Measurements from ENCODE around the gene ARHGEF19. TPM values are rescaled to one million over a fixed set of nuclear protein-coding genes. Genes with fewer than 3 reads are reported as not detected.

Gene ARHGEF19
- total and polyA plus RNA-seq, 2 of the 13 experiments (the other 11 are each of a cell fraction or from before 2014, with no cell fraction given), result 1.7 to 1.8 TPM

DNA sequence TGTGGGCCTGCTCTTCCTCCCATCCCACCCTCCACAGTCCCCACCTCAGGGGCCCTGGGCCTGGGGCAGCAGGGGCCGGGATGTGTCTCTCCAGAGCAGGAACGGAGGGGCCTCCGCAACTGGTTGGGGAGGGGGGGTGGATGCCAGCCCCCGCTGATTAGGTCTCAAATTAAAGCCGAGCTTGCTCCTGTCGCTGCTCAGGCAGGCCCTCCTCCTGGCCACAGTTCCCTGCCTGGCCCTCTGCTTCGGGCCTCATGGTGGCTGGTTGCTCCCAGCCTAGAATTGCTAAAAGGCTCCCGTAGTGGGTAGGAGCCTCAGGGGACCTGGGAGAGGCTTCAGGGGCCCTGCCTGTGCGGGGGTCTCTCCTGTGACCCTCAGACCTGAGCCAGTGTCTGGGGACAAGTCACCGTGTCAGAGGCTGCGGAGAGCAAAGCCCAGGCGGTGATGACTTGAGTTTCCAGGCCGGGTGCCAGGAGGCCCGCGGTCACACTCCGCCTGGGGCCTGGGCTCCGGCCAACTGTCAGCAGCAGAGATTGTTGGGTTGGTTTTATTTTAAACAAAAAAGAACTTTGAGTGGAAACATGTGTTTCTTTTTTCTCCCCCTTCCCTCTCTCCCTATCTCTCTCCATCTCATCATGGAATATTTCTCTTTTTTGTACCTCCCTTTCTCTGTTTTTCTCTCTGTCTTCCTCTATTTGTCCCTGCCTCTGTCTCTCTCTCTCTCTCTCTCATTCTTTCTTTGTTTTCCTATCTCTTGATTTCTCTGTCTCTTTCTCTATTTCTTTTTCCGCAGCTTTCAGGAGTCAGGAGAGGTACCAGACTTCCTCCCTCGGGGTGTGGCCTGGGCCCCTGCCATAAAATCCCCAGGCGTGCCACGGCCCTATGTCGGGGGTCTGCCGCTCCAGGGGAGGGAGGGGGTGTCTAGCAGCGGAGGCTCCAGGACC is 36.6 kb downstream of the ARHGEF19 start (continued):
- TF ChIP-seq, protein P1, sequence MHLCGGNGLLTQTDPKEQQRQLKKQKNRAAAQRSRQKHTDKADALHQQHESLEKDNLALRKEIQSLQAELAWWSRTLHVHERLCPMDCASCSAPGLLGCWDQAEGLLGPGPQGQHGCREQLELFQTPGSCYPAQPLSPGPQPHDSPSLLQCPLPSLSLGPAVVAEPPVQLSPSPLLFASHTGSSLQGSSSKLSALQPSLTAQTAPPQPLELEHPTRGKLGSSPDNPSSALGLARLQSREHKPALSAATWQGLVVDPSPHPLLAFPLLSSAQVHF (CRISPR knock-in tag; IDR thresholded peaks at IDR 0.05), result no peak
- TF ChIP-seq ELF1 (CRISPR knock-in tag; IDR thresholded peaks at IDR 0.05), result 0 out of 2 replicates have a peak, but pooled peaks have one; percentile 25
- no peak for TF ChIP-seq RARG (CRISPR knock-in tag; IDR thresholded peaks at IDR 0.05; ENCODE audit: low read depth)
- TF ChIP-seq CCDC6 (CRISPR knock-in tag; IDR thresholded peaks at IDR 0.05), result no peak
- no peak for TF ChIP-seq THAP11 (CRISPR knock-in tag; IDR thresholded peaks at IDR 0.05)
- no peak for TF ChIP-seq CBX2 (IDR thresholded peaks at IDR 0.05; ENCODE audit: low read depth, low read length)
- TF ChIP-seq CBX2 (CRISPR knock-in tag; IDR thresholded peaks at IDR 0.05; ENCODE audit: low read depth), result no peak
- TF ChIP-seq RFX1 (IDR thresholded peaks at IDR 0.05), result no peak
- no peak for TF ChIP-seq ZBTB21 (CRISPR knock-in tag; IDR thresholded peaks at IDR 0.05)
- no peak for TF ChIP-seq ZNF382 (CRISPR knock-in tag; IDR thresholded peaks at IDR 0.05; ENCODE audit: borderline replicate concordance)
- peak; percentile 36; the same call in 1 of the 2 replicates for TF ChIP-seq ZSCAN22 (CRISPR knock-in tag; IDR thresholded peaks at IDR 0.05)
- TF ChIP-seq, protein P2, sequence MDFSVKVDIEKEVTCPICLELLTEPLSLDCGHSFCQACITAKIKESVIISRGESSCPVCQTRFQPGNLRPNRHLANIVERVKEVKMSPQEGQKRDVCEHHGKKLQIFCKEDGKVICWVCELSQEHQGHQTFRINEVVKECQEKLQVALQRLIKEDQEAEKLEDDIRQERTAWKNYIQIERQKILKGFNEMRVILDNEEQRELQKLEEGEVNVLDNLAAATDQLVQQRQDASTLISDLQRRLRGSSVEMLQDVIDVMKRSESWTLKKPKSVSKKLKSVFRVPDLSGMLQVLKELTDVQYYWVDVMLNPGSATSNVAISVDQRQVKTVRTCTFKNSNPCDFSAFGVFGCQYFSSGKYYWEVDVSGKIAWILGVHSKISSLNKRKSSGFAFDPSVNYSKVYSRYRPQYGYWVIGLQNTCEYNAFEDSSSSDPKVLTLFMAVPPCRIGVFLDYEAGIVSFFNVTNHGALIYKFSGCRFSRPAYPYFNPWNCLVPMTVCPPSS (IDR thresholded peaks at IDR 0.05), result no peak
- TF ChIP-seq, protein P3, sequence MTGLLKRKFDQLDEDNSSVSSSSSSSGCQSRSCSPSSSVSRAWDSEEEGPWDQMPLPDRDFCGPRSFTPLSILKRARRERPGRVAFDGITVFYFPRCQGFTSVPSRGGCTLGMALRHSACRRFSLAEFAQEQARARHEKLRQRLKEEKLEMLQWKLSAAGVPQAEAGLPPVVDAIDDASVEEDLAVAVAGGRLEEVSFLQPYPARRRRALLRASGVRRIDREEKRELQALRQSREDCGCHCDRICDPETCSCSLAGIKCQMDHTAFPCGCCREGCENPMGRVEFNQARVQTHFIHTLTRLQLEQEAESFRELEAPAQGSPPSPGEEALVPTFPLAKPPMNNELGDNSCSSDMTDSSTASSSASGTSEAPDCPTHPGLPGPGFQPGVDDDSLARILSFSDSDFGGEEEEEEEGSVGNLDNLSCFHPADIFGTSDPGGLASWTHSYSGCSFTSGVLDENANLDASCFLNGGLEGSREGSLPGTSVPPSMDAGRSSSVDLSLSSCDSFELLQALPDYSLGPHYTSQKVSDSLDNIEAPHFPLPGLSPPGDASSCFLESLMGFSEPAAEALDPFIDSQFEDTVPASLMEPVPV (CRISPR knock-in tag; IDR thresholded peaks at IDR 0.05), result no peak
- TF ChIP-seq RELA (CRISPR knock-in tag; IDR thresholded peaks at IDR 0.05), result no peak
- no peak for TF ChIP-seq IKZF4 (CRISPR knock-in tag; IDR thresholded peaks at IDR 0.05; ENCODE audit: borderline replicate concordance, low read depth, not compliant biosample characterization)
- TF ChIP-seq ZNF761 (CRISPR knock-in tag; conservative IDR thresholded peaks at IDR 0.05), result no peak
- no peak for TF ChIP-seq GLI4 (CRISPR knock-in tag; IDR thresholded peaks at IDR 0.05; ENCODE audit: borderline replicate concordance)
- TF ChIP-seq KLF6 (CRISPR knock-in tag; IDR thresholded peaks at IDR 0.05), result no peak
- TF ChIP-seq, protein P4, sequence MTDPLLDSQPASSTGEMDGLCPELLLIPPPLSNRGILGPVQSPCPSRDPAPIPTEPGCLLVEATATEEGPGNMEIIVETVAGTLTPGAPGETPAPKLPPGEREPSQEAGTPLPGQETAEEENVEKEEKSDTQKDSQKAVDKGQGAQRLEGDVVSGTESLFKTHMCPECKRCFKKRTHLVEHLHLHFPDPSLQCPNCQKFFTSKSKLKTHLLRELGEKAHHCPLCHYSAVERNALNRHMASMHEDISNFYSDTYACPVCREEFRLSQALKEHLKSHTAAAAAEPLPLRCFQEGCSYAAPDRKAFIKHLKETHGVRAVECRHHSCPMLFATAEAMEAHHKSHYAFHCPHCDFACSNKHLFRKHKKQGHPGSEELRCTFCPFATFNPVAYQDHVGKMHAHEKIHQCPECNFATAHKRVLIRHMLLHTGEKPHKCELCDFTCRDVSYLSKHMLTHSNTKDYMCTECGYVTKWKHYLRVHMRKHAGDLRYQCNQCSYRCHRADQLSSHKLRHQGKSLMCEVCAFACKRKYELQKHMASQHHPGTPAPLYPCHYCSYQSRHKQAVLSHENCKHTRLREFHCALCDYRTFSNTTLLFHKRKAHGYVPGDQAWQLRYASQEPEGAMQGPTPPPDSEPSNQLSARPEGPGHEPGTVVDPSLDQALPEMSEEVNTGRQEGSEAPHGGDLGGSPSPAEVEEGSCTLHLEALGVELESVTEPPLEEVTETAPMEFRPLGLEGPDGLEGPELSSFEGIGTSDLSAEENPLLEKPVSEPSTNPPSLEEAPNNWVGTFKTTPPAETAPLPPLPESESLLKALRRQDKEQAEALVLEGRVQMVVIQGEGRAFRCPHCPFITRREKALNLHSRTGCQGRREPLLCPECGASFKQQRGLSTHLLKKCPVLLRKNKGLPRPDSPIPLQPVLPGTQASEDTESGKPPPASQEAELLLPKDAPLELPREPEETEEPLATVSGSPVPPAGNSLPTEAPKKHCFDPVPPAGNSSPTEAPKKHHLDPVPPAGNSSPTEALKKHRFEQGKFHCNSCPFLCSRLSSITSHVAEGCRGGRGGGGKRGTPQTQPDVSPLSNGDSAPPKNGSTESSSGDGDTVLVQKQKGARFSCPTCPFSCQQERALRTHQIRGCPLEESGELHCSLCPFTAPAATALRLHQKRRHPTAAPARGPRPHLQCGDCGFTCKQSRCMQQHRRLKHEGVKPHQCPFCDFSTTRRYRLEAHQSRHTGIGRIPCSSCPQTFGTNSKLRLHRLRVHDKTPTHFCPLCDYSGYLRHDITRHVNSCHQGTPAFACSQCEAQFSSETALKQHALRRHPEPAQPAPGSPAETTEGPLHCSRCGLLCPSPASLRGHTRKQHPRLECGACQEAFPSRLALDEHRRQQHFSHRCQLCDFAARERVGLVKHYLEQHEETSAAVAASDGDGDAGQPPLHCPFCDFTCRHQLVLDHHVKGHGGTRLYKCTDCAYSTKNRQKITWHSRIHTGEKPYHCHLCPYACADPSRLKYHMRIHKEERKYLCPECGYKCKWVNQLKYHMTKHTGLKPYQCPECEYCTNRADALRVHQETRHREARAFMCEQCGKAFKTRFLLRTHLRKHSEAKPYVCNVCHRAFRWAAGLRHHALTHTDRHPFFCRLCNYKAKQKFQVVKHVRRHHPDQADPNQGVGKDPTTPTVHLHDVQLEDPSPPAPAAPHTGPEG (CRISPR knock-in tag; IDR thresholded peaks at IDR 0.05), result no peak
- TF ChIP-seq ZSCAN12 (CRISPR knock-in tag; IDR thresholded peaks at IDR 0.05), result no peak
- no peak for TF ChIP-seq ZNF780A (CRISPR knock-in tag; IDR thresholded peaks at IDR 0.05)

All from HepG2 (cell line).